Breast epithelium (tissue), 3 donors: ENCODE measurements around the gene LEUTX.

Experiments
- POLR2A ChIP-seq: fragments of 450-650 bp; IDR thresholded peaks from one replicate; pipeline ENCODE4 v1.6.1; 2016; ENCODE audit warnings: antibody characterized with exemption, mild to moderate bottlenecking, moderate library complexity
- TF ChIP-seq, protein P1 (sequence below), 3 donors: fragments of 450-650 bp; IDR thresholded peaks; one replicate each; pipeline ENCODE4 v1.5.1; 2016 to 2017; ENCODE audit warnings: antibody characterized with exemption in 3 of 3, mild to moderate bottlenecking in 3 of 3, moderate library complexity in 3 of 3

DNA sequence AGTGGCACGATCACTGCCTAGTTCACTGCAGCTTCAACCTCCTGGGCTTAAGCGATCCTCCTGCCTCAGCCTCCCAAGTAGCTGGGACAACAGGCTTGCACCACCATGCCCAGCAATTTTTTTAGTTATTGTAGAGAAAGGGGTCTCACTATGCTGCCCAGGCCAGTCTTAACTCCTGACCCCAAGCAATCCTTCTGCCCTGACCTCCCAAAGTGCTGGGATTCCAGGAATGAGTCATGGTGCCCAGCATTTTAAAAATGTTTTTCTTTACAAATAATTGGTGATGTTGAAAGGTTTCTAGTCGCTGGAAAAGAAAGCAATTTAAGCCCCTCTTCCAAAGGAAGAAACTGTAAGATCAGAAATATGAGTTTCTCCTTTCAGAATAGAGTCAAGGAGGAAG, 35.9 kb downstream of the LEUTX start:
- TF ChIP-seq, protein P1, sequence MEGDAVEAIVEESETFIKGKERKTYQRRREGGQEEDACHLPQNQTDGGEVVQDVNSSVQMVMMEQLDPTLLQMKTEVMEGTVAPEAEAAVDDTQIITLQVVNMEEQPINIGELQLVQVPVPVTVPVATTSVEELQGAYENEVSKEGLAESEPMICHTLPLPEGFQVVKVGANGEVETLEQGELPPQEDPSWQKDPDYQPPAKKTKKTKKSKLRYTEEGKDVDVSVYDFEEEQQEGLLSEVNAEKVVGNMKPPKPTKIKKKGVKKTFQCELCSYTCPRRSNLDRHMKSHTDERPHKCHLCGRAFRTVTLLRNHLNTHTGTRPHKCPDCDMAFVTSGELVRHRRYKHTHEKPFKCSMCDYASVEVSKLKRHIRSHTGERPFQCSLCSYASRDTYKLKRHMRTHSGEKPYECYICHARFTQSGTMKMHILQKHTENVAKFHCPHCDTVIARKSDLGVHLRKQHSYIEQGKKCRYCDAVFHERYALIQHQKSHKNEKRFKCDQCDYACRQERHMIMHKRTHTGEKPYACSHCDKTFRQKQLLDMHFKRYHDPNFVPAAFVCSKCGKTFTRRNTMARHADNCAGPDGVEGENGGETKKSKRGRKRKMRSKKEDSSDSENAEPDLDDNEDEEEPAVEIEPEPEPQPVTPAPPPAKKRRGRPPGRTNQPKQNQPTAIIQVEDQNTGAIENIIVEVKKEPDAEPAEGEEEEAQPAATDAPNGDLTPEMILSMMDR (IDR thresholded peaks at IDR 0.05), result no peak
- TF ChIP-seq POLR2A, result no peak
